NB4 (cell line): Measurements from ENCODE around the gene DNAJC6.

Experiments
- POLR2A ChIP-seq: IDR thresholded peaks from 2 replicates; pipeline ENCODE4 v1.6.1; 2011; ENCODE audit warnings: mild to moderate bottlenecking; ENCODE audit not compliant: insufficient read length; ENCODE audit errors: extremely low read depth
- TF ChIP-seq, protein P1 (sequence below): IDR thresholded peaks from one replicate; pipeline ENCODE4 v1.5.1; 2012; ENCODE audit warnings: low read depth, low read length
- TF ChIP-seq, protein P2 (sequence below): IDR thresholded peaks from 2 replicates; pipeline ENCODE4 v1.6.1; 2011; ENCODE audit warnings: low read depth, low read length

DNA sequence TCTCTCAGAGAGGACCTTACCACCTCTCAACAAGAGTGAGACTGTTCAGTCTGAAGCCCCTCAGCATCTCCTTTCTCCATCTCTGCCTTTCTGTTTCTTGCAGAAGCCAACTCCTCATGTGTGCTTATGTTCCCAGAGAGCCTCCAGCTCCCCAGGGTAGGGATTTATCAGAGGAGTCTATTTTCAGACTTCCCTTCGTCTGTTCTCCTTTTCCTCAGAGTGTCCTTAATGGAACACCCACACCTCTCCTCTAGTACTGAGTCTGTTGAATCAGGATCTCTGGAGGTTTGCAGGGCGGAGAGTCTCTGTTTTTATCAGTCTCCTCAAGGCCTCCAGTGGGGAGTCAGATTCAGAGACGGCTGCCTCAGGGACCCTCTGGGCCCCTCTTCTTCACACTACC lies 25.1 kb upstream of the DNAJC6 start:
- TF ChIP-seq, protein P1, sequence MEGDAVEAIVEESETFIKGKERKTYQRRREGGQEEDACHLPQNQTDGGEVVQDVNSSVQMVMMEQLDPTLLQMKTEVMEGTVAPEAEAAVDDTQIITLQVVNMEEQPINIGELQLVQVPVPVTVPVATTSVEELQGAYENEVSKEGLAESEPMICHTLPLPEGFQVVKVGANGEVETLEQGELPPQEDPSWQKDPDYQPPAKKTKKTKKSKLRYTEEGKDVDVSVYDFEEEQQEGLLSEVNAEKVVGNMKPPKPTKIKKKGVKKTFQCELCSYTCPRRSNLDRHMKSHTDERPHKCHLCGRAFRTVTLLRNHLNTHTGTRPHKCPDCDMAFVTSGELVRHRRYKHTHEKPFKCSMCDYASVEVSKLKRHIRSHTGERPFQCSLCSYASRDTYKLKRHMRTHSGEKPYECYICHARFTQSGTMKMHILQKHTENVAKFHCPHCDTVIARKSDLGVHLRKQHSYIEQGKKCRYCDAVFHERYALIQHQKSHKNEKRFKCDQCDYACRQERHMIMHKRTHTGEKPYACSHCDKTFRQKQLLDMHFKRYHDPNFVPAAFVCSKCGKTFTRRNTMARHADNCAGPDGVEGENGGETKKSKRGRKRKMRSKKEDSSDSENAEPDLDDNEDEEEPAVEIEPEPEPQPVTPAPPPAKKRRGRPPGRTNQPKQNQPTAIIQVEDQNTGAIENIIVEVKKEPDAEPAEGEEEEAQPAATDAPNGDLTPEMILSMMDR, result no peak
- TF ChIP-seq POLR2A, result no peak
- TF ChIP-seq, protein P2, sequence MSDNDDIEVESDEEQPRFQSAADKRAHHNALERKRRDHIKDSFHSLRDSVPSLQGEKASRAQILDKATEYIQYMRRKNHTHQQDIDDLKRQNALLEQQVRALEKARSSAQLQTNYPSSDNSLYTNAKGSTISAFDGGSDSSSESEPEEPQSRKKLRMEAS, result no peak
